HG03558 (cell line): ENCODE results near the gene LIPC.

ENCODE experiments used
- ATAC-seq: cut with Tn5 transposase; IDR thresholded peaks from one replicate; pipeline ENCODE4 v1.9.1; 2021; ENCODE audit warnings: moderate number of reproducible peaks; ENCODE audit not compliant: unreplicated experiment; ENCODE audit errors: extremely low read depth

LIPC gene

DNA sequence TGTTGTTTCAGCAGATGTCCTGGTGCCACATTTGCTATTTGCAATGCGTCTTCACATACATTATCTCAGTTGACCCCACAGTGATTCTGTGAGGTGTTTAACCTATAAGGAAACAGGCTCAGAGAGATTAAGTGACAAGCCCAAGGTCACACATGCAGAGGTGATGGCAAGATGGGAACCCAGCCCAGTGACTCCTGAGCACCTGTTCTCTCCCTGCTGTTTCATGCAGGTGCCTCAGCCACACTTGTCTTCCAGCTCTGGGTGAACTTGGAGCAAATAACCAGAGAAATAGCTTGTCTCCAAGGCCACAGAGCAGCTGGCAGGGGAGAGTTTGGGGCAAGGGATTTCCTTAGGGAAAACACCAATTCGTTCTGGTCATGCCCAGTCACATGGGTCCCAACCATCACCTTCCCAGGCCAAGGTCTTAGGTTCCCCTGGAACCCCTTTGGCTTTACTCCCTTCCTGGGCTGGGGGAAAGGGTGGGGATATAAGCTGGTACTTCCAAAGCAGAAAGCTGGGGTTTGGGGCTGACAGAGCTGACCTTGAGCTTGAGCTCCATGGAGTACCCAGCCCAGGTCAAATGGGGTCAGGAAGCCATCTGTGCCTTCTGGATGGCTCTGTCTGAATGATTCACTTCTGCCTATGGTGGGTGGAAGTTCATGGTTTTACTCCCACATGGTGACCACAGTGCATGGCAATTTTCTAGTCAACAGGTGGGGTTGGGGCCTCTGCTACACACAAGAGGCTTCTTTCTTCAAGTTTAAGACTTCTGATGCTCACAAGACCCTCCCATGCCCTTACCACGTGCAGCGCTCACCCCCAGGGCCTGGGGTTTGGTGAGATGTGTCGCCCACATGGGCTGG, 22.4 kb downstream of the LIPC start:
- ATAC-seq: no peak

DNA sequence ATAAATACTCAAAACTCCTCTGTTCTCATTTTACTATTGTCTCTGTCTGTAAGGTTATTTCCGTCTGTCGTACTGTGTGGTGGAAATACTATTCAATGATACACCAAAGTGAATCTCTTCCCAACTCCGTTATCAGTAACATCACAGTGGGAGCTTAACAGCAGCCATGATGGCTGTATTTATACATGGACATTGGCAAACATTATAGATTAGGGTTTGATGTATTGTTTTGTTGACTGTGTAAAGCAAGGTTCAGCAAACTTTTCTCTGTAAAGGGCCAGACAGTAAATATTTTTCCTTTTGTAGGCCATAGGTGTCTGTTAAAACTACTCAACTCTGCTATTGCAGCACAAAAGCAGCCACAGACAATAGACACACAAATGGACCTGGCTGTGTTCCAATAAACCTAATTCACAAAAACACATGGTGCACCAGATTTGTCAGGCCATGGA, 23.2 kb downstream of the LIPC start:
- ATAC-seq: no peak

GRCh38 chr15:58457466-58457965, 25.7 kb downstream of the LIPC start:
- ATAC-seq: peak; percentile 58

- ATAC-seq: no peak
These were observed 26.3 kb downstream of the LIPC start for GRCh38 chr15:58458076-58458475.

GRCh38 chr15:58459045-58459444, 27.3 kb downstream of the LIPC start:
- no peak for ATAC-seq

- ATAC-seq: no peak
These were observed 27.8 kb downstream of the LIPC start for GRCh38 chr15:58459560-58459959.

GRCh38 chr15:58460116-58460790, 28.5 kb downstream of the LIPC start:
- ATAC-seq: no peak

- no peak for ATAC-seq
These were observed 29.1 kb downstream of the LIPC start for GRCh38 chr15:58460872-58461271.

DNA sequence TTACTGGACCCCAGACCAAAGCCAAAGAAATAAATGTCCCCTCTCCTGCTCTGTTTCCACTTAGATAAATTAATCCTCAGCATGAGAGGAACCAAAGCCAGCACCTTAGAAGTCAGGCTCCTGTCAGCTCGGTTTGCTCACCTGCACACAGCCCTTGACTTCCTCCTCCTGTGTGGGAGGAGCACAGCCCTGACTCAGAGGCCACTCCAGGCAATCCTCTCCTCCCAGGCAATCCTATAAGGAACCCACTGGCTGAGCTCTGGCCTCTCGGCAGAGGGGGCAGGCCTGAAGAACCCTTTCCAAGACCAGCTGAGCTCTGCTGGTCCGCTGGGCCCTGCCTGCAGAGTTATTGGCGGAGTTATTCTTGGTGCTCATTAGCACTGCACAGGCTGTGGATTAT, 30.8 kb downstream of the LIPC start:
- ATAC-seq: no peak

DNA sequence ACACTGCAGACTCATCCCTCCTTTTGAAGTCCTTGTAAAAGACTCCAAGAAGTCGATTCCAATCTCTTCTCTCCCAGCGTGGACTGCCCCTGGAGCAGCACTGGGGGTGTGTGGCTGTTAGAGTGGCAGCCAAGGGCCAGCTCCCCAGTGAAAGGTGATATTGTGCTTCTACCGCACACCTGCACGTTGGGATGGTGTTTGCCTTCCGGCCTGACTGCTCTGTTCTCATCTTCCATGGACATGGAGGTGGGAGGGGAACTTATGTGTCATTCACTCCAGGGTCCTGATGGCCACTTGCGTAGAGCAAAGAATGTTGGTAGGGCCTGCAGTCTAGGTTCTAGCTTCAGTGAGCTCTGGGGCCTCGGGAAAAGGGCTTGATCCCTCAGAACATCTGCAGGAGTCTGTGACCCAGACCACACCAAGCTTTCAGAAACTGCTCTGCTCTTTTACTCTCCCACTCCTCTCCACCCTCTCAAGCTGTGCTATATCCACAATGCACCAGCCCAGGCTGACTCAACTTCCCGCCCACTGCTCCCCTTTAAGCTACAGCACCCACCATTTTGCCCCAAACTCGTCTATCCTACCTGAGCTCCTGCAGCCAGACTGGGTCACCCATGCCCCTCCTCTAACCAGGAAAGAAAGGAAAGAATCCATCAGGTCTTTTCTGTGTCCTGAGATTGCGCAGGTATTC, 31.3 kb downstream of the LIPC start:
- no peak for ATAC-seq

GRCh38 chr15:58463815-58464650, 32.2 kb downstream of the LIPC start:
- ATAC-seq: no peak

- ATAC-seq: no peak
These were observed 33.3 kb downstream of the LIPC start for GRCh38 chr15:58465070-58465469.

- no peak for ATAC-seq
These were observed 34.2 kb downstream of the LIPC start for GRCh38 chr15:58465866-58466517.

DNA sequence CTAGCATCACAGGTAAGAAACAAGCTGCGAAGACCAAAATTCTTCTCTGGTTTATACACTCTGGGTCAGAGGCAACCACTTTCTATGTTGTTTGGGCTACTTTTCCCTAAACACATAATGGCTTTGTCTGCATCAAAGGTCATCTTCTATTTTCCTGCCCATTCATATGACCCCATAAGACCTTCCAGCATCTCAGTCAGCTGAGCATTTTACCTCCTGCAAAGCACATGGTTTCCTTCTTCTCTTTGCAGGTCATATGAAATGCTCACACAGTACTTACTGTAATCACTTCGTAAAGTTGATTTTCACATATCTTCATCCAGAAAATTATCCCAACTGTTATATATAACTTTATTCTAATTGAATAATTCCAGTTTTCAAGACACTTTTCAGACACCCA, 34.8 kb downstream of the LIPC start:
- no peak for ATAC-seq

GRCh38 chr15:58467121-58467721, 35.4 kb downstream of the LIPC start:
- ATAC-seq: no peak

DNA sequence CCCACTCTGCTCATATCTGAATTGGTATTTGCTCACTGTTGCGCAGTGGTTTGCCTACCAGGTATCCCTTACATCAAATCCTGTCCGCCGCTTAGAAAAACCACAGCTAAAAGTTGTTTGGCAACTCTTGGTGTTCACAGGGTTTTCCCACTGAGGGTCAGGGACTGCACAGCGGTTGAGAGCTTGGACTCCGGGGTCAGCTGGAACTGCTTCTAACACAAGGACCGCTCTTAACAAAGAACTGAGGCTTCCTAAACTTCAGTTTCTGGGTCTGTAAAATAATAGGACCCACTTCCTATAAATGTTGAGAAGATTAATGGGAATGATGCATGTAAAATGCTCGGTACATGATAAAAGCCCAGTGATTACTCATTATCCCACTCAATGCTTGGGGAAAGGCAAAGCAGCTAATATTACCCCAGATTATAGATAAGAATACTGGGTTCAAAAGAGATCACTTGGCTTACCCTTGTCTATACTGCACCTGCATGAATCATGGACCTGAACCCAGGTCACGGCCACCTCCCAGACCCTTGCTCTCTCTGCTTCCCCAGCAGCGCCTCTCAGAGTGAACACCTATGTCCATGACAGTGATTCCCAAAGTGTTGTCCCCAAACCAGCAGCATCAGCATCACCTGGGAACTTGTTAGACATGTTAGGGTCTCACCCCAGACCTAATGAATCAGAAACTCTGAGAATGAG, 36.1 kb downstream of the LIPC start:
- ATAC-seq: no peak

GRCh38 chr15:58469432-58470353, 37.9 kb downstream of the LIPC start:
- no peak for ATAC-seq
